Fibroblast of lung (primary cell): Measurements from ENCODE around the gene CAVIN1.

ENCODE experiments used
- CTCF ChIP-seq, 2 donors: IDR thresholded peaks in 1 of 2; conservative IDR thresholded peaks in 1 of 2; 1 replicate in 1 of 2; 2 replicates in 1 of 2; pipeline ENCODE4 v1.5.1; 2011 to 2012; ENCODE audit warnings: low read length in 2 of 2, control low read depth in 1 of 2, inconsistent platforms in 1 of 2, low read depth in 1 of 2, mild to moderate bottlenecking in 1 of 2
- EZH2 ChIP-seq: IDR thresholded peaks from 2 replicates; pipeline ENCODE4 v1.5.1; 2012; ENCODE audit warnings: low read length, control low read depth, mild to moderate bottlenecking; ENCODE audit errors: missing control alignments

- TF ChIP-seq CTCF (conservative IDR thresholded peaks at IDR 0.05 in 1 of 2, IDR thresholded peaks at IDR 0.05 in 1 of 2; ENCODE audit: low read depth in 1 of 2, low read length in 2 of 2) (no peak), EZH2 (no peak)
These were observed 8.7 kb upstream of the CAVIN1 start for GRCh38 chr17:42431758-42432161.
